ENCODE results near the gene KIF20B.

Gene KIF20B

DNA sequence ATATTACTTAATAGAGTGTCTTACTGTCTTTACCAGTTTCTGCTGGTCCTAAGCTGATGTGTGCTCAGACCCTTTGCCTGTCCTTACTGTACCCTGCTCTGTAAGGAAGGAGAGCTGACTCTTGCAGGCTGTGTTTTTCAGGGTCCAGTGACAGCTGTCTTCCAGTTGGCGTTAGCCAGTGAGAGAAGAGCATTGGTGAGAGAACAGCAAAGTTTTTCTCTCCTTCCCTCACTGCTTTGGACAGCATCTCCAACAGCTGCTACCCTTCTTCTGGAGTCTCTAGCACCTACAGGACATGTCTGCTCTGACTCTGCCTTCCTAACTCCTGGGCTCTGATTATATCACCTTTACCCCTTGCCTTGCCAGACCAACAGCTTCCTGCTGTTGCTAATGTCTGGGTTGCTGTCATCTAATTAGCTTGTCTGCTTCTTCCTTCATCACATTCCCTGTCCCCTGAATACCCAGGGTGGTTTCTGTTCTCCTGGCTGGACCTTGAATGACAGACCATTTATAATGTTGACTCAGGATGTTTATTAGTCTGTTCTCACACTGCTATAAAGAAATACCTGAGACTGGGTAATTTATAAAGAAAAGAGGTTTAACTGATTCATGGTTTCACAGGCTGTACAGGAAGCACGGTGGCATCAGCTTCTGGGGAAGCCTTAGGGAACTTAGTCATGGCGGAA lies 32.9 kb upstream of the KIF20B start:
- DNase-seq: no peak
- ChIA-PET POLR2A (no interaction called here), CTCF (interaction anchor here (1.1 kb wide), 1 partner anchor 9 kb away, joined by 3 read pairs; no protein-coding TSS in a partner anchor)
- Histone ChIP-seq H3K36me3 (ENCODE audit: control insufficient read depth in 4 of 4, insufficient read depth in 4 of 4, low read length in 3 of 4) (no peaks in the 10 kb centered on the region), H3K4me3 (ENCODE audit: control insufficient read depth in 1 of 7, extremely low read depth in 1 of 7, insufficient read depth in 4 of 7, low read depth in 2 of 7, low read length in 6 of 7) (no peak overlapping the region), H3K27me3 (replicated peaks in 2 of 5; ENCODE audit: control insufficient read depth in 4 of 5, insufficient read depth in 5 of 5, low read length in 4 of 5) (no peaks in the 10 kb centered on the region), H3K4me1 (ENCODE audit: control extremely low read depth in 1 of 4, control insufficient read depth in 4 of 4, insufficient read depth in 4 of 4, low read length in 3 of 4) (no peaks in the 10 kb centered on the region), H3K9me3 (ENCODE audit: control extremely low read depth in 1 of 5, control insufficient read depth in 4 of 5, insufficient read depth in 2 of 5, low read depth in 1 of 5, low read length in 4 of 5) (no peaks in the 10 kb centered on the region), H3K27ac (ENCODE audit: insufficient read depth in 1 of 2, low read depth in 1 of 2, low read length in 2 of 2, poor library complexity in 1 of 2, severe bottlenecking in 2 of 2) (no peak overlapping the region)
- 92% methylated on average over 2 of the region's 3 CpGs for WGBS (ENCODE audit: insufficient coverage)

- ChIA-PET POLR2A (no interaction called here), CTCF (interaction anchor here (0.6 to 1.2 kb wide), 2 partner anchors 42 to 105 kb away, joined by 3 read pairs; no protein-coding TSS in a partner anchor)
- Histone ChIP-seq H3K27me3 (replicated peaks in 2 of 5; ENCODE audit: control insufficient read depth in 4 of 5, insufficient read depth in 5 of 5, low read length in 4 of 5) (no peaks in the 10 kb centered on the region), H3K36me3 (ENCODE audit: control insufficient read depth in 4 of 4, insufficient read depth in 4 of 4, low read length in 3 of 4) (no peaks in the 10 kb centered on the region), H3K4me1 (ENCODE audit: control extremely low read depth in 1 of 4, control insufficient read depth in 4 of 4, insufficient read depth in 4 of 4, low read length in 3 of 4) (no peaks in the 10 kb centered on the region), H3K27ac (ENCODE audit: insufficient read depth in 1 of 2, low read depth in 1 of 2, low read length in 2 of 2, poor library complexity in 1 of 2, severe bottlenecking in 2 of 2) (no peak overlapping the region), H3K9me3 (ENCODE audit: control extremely low read depth in 1 of 5, control insufficient read depth in 4 of 5, insufficient read depth in 2 of 5, low read depth in 1 of 5, low read length in 4 of 5) (no peaks in the 10 kb centered on the region), H3K4me3 (ENCODE audit: control insufficient read depth in 1 of 7, extremely low read depth in 1 of 7, insufficient read depth in 4 of 7, low read depth in 2 of 7, low read length in 6 of 7) (no peak overlapping the region)
- WGBS (ENCODE audit: insufficient coverage): no CpG with 5 or more reads among the region's 1 CpG
- no peak for DNase-seq
Observed at GRCh38 chr10:89669985-89670384, 31.4 kb upstream of the KIF20B start.

DNA sequence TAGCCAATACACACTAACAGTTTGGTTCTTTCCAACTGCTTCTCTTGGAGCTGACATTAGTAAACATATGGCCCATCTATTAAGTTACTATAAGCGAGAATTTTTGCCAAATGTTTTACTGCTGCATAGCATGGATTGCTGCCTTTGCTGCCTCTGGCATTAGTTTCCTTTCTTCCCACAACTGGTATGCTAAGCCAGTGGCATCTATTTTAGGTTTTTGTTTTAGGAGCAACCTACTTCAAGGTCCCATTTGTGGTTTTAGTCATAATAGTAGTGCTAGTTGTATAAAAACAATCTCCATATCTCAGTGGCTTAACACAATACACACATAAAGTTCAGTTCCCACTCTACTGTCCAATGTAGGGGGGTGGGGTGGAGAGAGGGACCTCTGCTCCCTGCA lies 30.5 kb upstream of the KIF20B start:
- ChIA-PET POLR2A (no interaction called here), CTCF (interaction anchor here (1.2 kb wide), 1 partner anchor 106 kb away, joined by 3 read pairs; no protein-coding TSS in a partner anchor)
- Histone ChIP-seq H3K9me3 (ENCODE audit: control extremely low read depth in 1 of 5, control insufficient read depth in 4 of 5, insufficient read depth in 2 of 5, low read depth in 1 of 5, low read length in 4 of 5) (no peaks in the 10 kb centered on the region), H3K27ac (ENCODE audit: insufficient read depth in 1 of 2, low read depth in 1 of 2, low read length in 2 of 2, poor library complexity in 1 of 2, severe bottlenecking in 2 of 2) (no peak overlapping the region), H3K4me1 (ENCODE audit: control extremely low read depth in 1 of 4, control insufficient read depth in 4 of 4, insufficient read depth in 4 of 4, low read length in 3 of 4) (no peaks in the 10 kb centered on the region), H3K27me3 (replicated peaks in 2 of 5; ENCODE audit: control insufficient read depth in 4 of 5, insufficient read depth in 5 of 5, low read length in 4 of 5) (no peaks in the 10 kb centered on the region), H3K36me3 (ENCODE audit: control insufficient read depth in 4 of 4, insufficient read depth in 4 of 4, low read length in 3 of 4) (no peaks in the 10 kb centered on the region), H3K4me3 (ENCODE audit: control insufficient read depth in 1 of 7, extremely low read depth in 1 of 7, insufficient read depth in 4 of 7, low read depth in 2 of 7, low read length in 6 of 7) (no peak overlapping the region)
- no peak for DNase-seq
- no CpG with 5 or more reads among the region's 1 CpG for WGBS (ENCODE audit: insufficient coverage)

- no peaks in the 10 kb centered on the region for H3K27me3 ChIP-seq (replicated peaks in 2 of 5; ENCODE audit: control insufficient read depth in 4 of 5, insufficient read depth in 5 of 5, low read length in 4 of 5)
- no peaks in the 10 kb centered on the region for H3K4me1 ChIP-seq (ENCODE audit: control extremely low read depth in 1 of 4, control insufficient read depth in 4 of 4, insufficient read depth in 4 of 4, low read length in 3 of 4)
- DNase-seq: no peak
- ChIA-PET POLR2A (no interaction called here), CTCF (interaction anchor here (1.1 to 1.3 kb wide), 2 partner anchors 9 to 34 kb away, joined by 3 to 4 read pairs; no protein-coding TSS in a partner anchor)
- H3K4me3 ChIP-seq (ENCODE audit: control insufficient read depth in 1 of 7, extremely low read depth in 1 of 7, insufficient read depth in 4 of 7, low read depth in 2 of 7, low read length in 6 of 7): no peak overlapping the region
- H3K9me3 ChIP-seq (ENCODE audit: control extremely low read depth in 1 of 5, control insufficient read depth in 4 of 5, insufficient read depth in 2 of 5, low read depth in 1 of 5, low read length in 4 of 5): no peaks in the 10 kb centered on the region
- H3K27ac ChIP-seq (ENCODE audit: insufficient read depth in 1 of 2, low read depth in 1 of 2, low read length in 2 of 2, poor library complexity in 1 of 2, severe bottlenecking in 2 of 2): no peak overlapping the region
- H3K36me3 ChIP-seq (ENCODE audit: control insufficient read depth in 4 of 4, insufficient read depth in 4 of 4, low read length in 3 of 4): no peaks in the 10 kb centered on the region
Observed at GRCh38 chr10:89677341-89677740, 24.0 kb upstream of the KIF20B start.

DNA sequence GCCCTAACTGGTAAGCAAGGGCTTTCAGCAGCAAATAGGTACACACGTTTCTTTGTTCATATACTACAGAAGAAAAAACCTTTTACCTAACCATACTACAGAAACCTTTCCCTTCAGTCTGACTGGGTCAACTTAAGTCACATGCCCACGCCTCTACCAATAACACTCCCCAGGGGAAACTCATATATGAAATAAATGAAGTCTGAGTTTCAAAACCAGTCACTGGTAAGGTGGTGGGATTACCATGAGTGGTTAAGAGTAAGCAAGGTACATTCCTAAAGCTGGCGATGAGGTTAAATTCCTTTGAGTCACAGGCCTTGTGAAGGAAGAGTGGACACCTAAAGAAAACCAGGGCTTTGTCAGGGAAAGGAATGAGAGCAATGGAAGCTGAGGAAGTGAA lies 21.4 kb upstream of the KIF20B start:
- Histone ChIP-seq H3K27ac (ENCODE audit: insufficient read depth in 1 of 2, low read depth in 1 of 2, low read length in 2 of 2, poor library complexity in 1 of 2, severe bottlenecking in 2 of 2) (no peak overlapping the region), H3K4me3 (ENCODE audit: control insufficient read depth in 1 of 7, extremely low read depth in 1 of 7, insufficient read depth in 4 of 7, low read depth in 2 of 7, low read length in 6 of 7) (no peak overlapping the region), H3K4me1 (ENCODE audit: control extremely low read depth in 1 of 4, control insufficient read depth in 4 of 4, insufficient read depth in 4 of 4, low read length in 3 of 4) (peaks cover 0 to 9% (median 6%) of the 10 kb centered on the region in 4 experiments), H3K36me3 (ENCODE audit: control insufficient read depth in 4 of 4, insufficient read depth in 4 of 4, low read length in 3 of 4) (no peaks in the 10 kb centered on the region), H3K27me3 (replicated peaks in 2 of 5; ENCODE audit: control insufficient read depth in 4 of 5, insufficient read depth in 5 of 5, low read length in 4 of 5) (no peaks in the 10 kb centered on the region), H3K9me3 (ENCODE audit: control extremely low read depth in 1 of 5, control insufficient read depth in 4 of 5, insufficient read depth in 2 of 5, low read depth in 1 of 5, low read length in 4 of 5) (no peaks in the 10 kb centered on the region)
- WGBS (ENCODE audit: insufficient coverage): 100% methylated on average over 1 of the region's 3 CpGs
- DNase-seq: no peak
- ChIA-PET CTCF (no interaction called here), POLR2A (no interaction called here)

DNA sequence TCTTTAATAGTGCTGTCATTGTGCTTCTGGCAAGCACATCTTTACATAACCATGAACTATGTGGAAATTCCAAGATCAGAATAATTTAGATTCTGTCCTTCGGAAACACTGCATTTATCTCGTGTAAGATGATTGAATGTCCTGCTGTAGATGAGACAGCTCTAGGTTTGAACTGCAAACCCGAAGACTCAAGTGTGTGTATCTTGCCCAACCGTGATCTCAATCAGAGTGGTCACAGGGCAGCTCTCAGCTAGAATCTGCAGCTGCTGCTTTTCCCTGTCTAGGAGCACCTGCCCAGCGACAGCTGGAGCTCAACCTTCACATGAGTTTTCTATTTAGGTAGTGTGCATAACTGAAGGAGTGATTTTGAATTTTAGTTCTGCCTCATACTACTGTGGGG lies 17.5 kb upstream of the KIF20B start:
- no peaks in the 10 kb centered on the region for H3K36me3 ChIP-seq (ENCODE audit: control insufficient read depth in 4 of 4, insufficient read depth in 4 of 4, low read length in 3 of 4)
- no peaks in the 10 kb centered on the region for H3K9me3 ChIP-seq (ENCODE audit: control extremely low read depth in 1 of 5, control insufficient read depth in 4 of 5, insufficient read depth in 2 of 5, low read depth in 1 of 5, low read length in 4 of 5)
- no peak overlapping the region for H3K4me3 ChIP-seq (ENCODE audit: control insufficient read depth in 1 of 7, extremely low read depth in 1 of 7, insufficient read depth in 4 of 7, low read depth in 2 of 7, low read length in 6 of 7)
- H3K27me3 ChIP-seq (replicated peaks in 2 of 5; ENCODE audit: control insufficient read depth in 4 of 5, insufficient read depth in 5 of 5, low read length in 4 of 5): no peaks in the 10 kb centered on the region
- 94% methylated on average over 4 of the region's 5 CpGs for WGBS (ENCODE audit: insufficient coverage)
- H3K27ac ChIP-seq (ENCODE audit: insufficient read depth in 1 of 2, low read depth in 1 of 2, low read length in 2 of 2, poor library complexity in 1 of 2, severe bottlenecking in 2 of 2): no peak overlapping the region
- POLR2A ChIA-PET: no interaction called here
- no peak for DNase-seq
- CTCF ChIA-PET: no interaction called here
- peaks cover 0 to 19% (median 6%) of the 10 kb centered on the region in 4 experiments for H3K4me1 ChIP-seq (ENCODE audit: control extremely low read depth in 1 of 4, control insufficient read depth in 4 of 4, insufficient read depth in 4 of 4, low read length in 3 of 4)

GRCh38 chr10:89684604-89685003 lies 16.8 kb upstream of the KIF20B start:
- 94% methylated on average over 2 of the region's 2 CpGs for WGBS (ENCODE audit: insufficient coverage)
- DNase-seq: peak in 1 of 3 donors; percentile 17
- ChIA-PET CTCF (no interaction called here), POLR2A (no interaction called here)
- Histone ChIP-seq H3K4me1 (ENCODE audit: control extremely low read depth in 1 of 4, control insufficient read depth in 4 of 4, insufficient read depth in 4 of 4, low read length in 3 of 4) (peaks cover 0 to 19% (median 6%) of the 10 kb centered on the region in 4 experiments), H3K4me3 (ENCODE audit: control insufficient read depth in 1 of 7, extremely low read depth in 1 of 7, insufficient read depth in 4 of 7, low read depth in 2 of 7, low read length in 6 of 7) (no peak overlapping the region), H3K27me3 (replicated peaks in 2 of 5; ENCODE audit: control insufficient read depth in 4 of 5, insufficient read depth in 5 of 5, low read length in 4 of 5) (no peaks in the 10 kb centered on the region), H3K36me3 (ENCODE audit: control insufficient read depth in 4 of 4, insufficient read depth in 4 of 4, low read length in 3 of 4) (no peaks in the 10 kb centered on the region), H3K27ac (ENCODE audit: insufficient read depth in 1 of 2, low read depth in 1 of 2, low read length in 2 of 2, poor library complexity in 1 of 2, severe bottlenecking in 2 of 2) (no peak overlapping the region), H3K9me3 (ENCODE audit: control extremely low read depth in 1 of 5, control insufficient read depth in 4 of 5, insufficient read depth in 2 of 5, low read depth in 1 of 5, low read length in 4 of 5) (no peaks in the 10 kb centered on the region)

Measured in common myeloid progenitor, CD34-positive (primary cell).